GM21360 (cell line): ENCODE measurements around the gene LRP1B.
"Not testable (repeated sequence)": the region's sequence is repeated elsewhere in the genome, so short reads cannot be mapped to it uniquely, and the experiment has no call there.

Experiments used
- ATAC-seq: cut with Tn5 transposase; IDR thresholded peaks from one replicate; pipeline ENCODE4 v1.9.1; 2021; ENCODE audit warnings: mild to moderate bottlenecking, moderate library complexity; ENCODE audit not compliant: unreplicated experiment

Gene LRP1B

DNA sequence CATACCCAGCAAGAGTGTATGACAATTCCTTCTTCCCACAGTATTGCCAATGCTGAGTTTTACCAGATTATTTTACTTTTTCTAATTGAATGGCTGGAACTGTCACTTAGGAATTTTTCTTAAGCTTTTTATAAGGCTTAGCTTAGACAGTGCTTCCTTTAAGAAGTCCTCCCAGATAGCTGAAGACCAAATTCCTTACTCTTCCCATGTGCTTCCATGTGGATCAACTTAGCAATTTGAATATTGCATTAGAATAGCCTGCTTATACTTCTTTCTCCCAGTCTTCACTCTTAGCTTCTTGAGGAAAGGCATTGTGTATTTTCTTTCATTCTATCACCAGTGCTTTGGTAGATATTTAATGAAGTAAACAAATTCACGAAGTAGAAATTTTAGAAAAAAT is 1144.4 kb downstream of the LRP1B start:
- no peak for ATAC-seq

DNA sequence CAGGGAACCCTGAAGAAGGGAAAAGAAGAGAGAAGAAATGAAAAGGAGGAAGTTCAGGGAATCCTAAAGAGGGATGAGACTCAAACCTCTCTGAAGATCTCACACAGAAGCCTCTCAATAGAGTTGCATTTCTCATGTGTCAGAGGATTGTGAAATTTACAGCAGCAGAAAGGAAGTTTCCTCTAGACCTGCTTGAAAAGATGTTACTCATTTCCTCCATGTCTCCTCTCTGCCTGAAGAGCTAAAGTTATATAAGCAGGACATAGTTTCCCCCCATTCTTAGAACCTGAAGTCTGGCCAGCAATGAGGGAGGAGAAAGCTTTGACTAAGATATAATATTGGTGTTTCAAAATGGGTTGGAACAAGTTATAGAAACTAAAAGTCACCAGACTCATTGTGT is 1155.6 kb downstream of the LRP1B start:
- ATAC-seq, result no peak

DNA sequence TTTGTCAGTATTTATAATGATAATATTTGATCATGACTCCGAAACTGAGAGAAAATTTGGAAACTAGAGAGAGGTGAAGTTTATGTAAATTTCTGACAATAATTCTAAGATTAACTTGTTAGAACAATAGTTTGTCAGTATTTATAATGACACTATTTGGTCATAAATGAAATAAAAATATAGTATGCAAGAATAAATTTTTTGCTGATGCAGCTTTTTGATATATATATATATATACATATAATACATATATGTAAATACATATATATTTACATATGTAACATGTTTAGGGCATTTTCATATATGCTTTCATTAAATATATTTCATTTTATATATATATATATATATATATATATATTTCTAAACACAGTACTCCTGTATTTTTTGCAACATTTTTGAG is 1158.1 kb downstream of the LRP1B start:
- ATAC-seq, result no peak

DNA sequence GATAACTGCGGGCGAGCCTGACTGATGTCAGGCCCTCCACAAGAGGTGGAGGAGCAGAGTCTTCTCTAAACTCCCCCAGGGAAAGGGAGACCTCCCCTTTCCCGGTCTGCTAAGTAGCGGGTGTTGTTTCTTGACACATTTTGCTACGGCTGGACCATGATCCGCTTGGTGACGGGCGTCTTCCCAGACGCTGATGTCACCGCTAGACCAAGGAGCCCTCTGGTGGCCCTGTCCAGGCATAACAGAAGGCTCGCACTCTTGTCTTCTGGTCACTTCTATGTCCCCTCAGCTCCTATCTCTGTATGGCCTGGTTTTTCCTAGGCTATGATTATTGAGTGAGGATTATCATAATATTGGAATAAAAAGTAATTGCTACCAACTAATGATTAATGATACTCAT is 1166.5 kb downstream of the LRP1B start:
- ATAC-seq, result not testable (repeated sequence)

DNA sequence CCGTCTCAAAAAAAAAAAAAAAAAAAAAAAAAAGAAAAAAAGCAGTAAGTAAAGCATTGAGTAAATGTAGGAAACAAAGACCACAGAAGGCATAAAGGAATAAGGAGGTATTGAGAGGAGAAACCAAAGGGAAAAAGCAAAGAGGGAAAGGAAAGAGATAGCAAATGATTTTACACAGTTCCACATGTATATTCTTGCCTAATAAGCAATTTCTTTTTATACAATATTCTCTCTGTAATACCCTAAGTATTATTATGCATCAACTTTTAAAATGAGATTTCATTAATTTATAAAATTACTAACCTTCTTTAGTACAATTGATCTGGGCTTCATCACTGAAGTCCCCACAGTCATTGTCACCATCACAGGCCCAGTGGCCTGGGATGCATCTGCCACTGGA is 1180.9 kb downstream of the LRP1B start:
- ATAC-seq, result no peak

DNA sequence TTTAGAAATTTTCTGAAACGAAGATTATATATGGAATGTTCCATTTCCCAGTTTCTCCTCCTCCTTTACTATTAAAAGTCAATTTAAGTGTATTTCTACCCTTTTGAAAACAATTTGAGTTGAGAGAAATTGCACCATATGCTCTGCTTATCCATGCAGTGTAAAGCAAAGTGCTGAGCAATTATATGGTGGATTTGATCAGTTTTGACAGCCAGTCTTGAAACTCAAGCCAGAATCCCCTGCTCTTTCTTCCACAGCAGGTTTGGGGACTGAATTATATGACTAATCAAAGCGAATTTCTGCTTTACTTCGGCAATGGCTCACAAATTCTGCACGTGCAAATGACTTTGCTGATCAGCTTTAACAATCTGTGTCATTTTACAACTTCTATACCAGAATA is 1183.6 kb downstream of the LRP1B start:
- ATAC-seq, result no peak

DNA sequence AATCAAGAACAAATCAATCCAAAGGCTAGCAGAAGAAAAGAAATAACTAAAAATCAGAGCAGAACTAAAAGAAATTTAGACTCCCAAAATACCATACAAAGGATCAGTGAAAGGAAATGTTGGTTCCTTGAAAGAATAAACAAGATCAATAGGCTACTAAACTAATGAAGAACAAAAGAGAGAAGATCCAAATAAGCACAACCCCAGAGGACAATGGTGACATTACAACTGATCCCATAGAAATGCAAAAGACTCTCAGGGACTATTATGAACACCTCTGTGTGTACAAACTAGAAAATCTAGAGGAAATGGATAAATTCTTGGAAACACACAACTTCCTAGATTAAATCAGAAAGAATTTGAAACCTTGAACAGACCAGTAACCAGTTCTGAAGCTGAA is 1186.9 kb downstream of the LRP1B start:
- ATAC-seq, result no peak

DNA sequence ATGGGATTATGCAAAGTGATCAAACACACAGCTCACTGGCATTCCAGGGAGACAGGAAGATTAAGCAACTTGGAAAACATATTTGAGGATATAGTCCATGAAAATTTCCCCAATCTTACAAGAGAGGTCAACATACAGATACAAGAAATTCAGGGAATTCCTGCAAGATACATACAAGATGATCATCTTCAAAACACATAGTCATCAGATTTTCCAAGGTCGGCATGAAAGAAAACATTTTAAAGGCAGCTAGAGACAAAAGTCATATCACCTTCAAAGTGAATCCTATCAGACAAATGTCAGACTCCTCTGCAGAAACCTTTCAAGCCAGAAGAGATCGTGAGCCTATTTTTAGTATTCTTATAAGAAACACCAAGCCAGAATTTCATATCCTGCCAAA is 1188.5 kb downstream of the LRP1B start:
- ATAC-seq, result no peak

DNA sequence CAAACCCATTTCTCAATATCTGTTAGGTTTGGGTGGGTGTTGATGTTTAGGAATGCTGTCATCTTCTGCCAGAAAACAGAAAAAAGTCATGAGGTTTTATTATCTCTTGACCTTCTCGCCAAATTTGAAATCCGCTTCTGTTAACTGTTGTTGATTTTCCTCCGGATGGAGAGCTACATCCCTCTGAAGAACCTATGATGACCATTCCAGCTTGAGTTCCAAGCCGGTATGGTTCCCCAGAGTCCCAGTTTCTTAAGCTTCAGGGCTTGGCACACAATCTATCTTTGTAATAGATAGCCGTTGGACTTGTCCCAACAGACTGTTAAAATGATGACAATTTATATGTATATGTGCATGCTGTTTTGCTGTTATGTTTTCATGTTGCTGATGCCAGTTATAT is 1201.0 kb downstream of the LRP1B start:
- ATAC-seq, result no peak

DNA sequence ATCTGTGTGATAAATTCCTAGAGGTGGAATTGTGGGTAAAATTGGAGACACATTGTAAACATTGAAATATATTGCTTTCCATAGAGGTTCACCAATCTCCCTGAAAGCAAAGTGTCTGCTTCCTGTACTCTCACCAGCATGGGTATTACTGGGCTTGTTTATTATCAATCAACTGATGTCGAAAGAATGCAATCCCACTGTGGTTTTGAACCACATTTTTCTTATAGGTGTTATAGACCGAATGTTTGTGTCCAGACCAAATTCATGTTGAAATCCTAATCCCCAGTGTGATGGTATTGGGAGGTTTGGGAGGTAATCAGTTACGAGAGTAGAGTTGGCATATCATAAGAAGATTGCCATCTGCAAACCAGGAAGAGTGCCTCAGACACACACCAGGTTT is 1212.4 kb downstream of the LRP1B start:
- ATAC-seq, result no peak

DNA sequence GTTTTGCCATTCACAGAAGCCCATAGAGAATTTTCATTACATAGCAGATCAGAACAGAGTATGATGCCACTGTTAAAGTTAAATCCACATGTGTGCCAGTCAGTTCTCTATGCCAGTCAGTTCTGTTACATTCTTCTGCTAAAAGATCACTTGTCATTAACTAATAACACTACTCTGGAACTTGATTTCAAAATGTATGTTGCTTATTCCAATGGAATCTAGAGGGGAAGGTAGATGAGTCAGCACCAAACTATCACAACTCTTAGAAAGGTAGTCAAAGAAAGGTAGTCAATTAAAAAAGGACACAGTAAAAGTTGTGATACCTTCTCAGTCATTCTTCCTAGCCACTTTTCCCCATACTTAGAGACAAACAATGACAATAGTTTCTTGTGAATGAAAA is 1214.4 kb downstream of the LRP1B start:
- ATAC-seq, result no peak

DNA sequence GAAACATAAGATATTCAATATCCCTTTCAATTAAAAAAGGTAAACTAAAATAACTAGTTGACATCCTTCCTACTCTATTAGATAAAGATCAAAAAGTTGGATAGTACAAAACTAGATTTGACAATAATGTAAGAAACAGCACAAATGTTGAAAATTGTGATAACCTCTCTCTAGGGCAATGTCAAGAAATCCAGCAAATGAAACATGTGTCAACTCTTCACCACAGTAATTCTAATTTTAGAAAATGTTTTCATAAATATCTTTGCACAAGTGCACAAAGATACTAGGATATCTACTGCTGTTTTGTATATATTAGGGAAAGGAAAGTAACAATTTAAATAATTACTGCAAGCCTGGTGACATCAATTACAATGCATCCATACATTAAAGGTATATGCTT is 1220.1 kb downstream of the LRP1B start:
- no peak for ATAC-seq

DNA sequence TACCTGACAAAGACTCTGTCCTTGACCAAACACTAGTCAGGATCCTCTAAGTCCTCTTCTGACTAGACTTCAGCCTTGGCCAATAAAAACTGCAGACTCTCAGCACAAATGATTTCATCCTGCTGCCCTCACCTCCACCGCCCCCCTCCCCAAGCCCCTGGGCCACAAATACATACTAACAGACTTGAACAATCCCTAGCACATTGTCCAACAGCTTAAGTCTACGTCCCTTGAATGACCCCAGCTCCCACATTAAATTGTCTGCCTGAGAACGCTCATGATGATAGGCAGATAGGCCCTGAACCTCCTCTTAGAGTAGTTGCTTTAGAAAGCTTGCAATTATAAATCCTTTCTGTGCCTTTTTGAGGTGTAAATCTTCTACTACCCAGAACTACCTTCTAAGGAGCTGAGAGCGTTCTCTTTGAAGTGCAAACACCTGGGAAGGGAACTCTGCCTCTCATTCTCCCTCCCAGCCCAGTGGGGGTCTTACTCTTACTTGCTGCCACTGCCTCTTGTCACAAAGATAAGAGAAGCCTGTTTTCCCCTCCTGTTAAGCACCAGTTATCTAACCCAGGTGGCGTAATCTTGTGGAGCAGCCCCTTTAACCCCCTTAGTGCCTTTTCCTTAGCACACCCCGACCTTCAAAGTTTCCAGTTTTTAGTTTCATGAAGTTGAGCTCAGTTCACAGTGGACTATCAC is 1225.6 kb downstream of the LRP1B start:
- no peak for ATAC-seq

DNA sequence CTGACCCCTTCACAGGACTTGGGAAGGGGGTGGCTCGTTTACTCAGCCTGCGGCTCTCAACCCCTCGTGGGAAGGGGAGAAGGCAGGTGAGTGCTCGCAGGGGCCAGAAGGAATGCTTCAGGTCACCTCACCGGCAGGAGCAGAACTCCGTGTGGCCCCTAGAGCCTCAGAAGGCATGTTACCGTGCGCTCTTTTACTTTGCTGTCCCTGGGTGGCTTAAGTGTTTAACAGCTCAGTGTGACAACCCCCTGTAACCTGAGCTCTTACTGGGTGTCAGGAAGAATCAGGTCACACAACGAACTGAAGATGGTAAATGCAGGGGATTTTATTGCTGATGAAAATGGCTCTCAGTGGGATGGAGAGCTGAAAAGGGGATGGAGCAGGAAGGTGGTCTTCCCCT is 1235.4 kb downstream of the LRP1B start:
- ATAC-seq, result no peak

DNA sequence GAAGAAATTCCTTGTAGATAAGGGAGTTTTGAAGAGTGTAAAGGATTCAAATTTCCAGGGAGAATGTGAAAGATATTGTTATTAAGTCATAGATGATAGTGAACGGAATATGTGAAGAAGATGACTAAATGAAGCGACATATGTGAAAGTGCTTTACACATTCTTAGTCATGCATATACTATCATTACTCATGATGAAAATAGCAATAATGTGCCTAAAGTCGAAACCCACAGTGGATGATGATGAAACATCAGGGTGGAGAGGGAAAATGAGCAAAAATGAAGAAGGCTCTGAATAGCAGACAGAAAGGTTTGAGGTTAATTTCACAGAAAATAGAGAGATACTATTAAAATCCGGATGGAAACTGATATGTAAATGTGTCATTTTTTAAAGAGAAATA is 1237.1 kb downstream of the LRP1B start:
- ATAC-seq, result peak; percentile 67

DNA sequence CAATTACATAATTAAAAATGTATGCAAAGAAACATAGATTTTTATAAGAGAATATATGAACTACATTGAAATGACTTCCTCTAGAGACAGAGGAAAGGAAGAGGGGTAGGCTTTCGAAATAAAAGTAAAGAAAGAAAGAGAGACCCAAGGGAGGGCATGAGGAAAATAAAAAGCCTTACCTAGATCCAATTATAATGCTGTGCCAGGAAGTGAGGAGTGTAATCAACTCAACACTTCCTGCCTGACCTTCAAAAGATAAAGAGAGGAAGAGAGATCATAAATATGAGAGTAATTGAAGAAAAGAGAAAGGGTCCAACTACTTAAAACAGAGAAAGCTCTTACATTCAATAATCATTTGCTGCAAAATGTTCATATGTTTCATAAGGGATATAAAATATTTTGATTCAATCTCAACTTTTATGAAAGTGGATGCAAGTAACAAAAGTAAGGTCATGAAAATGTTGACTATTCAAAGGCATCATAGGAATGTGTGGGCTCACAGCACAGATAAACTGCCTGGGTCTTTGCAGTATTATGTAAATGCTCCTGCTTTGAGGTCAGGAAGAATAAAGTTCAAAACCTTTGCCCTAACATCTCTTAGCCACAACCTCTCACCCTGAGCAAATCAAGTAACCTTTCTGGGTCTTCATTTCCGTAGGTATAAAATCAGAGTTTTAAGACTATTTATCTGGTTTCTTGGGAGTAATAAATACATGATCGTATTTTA is 1237.7 kb downstream of the LRP1B start:
- ATAC-seq, result no peak

DNA sequence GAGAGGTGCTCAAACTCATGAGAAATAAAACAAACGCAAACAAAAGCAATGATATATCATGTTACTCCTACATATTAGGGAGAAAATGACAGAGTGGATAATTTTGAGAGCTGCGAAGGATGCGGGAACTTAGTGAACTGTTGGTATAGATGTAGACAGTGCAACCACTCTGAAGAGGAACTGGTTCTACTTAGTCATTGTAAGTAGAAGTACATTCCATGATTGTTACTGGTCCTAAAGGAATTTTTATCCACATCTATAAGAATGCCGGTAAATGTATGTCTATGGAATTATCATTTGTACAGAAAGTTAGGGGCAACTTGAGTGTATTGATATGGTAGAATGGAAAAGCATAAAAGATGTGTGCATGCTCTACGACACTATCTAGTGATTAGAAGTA is 1238.4 kb downstream of the LRP1B start:
- no peak for ATAC-seq

DNA sequence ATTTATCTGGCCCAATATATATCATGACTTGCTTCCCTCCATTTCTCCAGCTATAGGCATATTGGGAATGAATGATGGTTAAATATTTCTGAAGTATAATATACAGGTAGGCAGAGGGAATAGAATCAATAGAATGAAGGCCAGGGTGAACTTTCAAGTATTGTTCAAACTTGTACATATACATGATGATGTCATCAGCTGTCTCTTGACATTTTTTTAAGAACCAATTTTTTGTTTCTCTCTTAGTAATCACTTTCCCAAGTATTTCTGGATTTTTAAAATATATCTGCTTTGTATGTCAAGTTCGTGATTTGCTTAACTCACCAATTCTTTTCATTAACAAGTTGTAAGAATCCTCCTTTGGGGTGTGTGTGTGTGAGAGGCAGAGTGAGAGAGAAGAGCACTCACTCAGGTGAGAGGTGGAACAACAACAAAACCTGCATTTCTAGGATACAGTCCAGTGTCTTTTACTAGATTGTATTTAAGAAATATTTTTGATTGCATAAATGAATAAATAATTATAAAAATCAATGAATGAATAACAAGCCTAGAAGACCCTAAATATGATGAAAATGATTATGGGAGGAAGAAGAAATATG is 1239.1 kb downstream of the LRP1B start:
- ATAC-seq, result no peak

DNA sequence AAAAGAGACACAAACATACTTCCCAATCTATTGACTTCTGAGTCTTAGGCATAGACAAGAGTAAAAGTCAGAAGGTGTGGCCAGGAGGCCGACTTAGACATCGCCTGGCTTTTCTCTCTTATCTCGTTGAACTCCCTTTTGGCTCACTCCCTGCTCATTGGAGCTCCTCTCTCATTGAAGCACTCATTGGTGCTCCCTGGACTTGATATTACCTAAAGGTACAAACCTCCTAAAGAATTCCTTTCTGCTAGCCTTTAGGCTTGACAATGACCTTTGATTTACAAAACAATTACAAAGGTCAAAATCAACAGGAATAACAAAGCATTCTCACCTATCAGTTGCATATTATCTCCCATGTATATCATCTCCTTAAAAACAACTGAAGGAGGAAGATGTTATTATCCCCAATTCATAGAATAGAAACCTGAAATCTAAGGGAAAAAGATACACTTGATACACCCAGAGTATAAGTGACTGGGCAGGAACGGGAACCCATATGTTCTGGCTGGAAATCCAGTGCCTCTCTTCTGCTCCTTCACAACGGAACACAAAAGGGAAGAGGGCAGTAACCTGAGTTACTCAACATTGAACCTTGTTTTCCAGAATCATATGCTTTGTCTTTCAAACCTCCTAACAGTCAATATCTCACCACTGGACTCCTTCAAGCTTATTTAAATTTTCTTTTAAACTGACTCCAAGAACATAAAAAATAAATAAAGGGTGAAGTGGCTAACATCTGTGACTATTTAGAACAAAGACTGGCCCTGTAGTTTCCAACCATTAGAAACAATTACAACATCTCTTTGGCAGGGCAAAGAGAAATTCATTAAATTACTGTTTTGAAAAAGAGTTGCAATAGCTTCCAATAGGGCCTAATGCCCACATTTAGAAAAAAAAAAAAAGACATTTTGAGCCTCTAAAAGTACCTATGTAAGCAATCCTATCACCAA is 1247.9 kb downstream of the LRP1B start:
- no peak for ATAC-seq

DNA sequence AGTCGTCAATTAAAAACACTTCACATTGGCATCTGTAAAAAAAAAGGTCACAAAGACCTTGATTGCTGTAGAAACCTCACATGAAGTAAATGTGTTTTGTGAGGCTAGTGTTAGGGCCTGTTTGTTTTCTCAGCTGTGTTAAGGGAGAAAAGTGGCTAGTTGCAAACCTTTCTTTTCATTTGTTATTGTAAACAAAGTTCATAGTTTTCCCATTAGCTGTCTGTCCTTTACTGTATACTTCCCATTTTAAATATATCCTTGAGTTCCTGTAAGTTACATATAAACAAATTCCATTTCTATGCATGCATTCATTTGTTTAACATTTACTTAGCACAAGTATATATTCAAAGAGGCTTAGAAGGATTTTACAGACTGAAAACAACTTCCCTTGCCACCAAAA is 1250.2 kb downstream of the LRP1B start:
- no peak for ATAC-seq

DNA sequence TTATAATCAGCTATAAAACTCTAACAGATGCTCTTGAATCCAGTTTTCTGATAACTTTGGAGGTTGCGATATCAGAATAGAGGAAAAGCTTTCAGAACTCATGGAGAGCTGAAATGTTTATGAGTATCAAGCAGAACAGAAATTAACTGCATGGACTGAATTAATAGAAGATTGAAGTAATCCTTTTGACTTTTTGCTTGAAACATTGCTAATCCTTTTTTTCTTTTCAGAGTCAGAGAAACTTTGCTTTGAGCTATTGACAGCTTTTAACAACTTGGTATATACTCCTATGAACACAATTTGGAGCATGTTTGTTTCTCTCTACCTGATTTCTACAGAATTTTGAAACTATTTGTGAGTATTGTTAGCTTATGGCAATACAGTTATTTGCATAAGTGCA is 1254.8 kb downstream of the LRP1B start:
- ATAC-seq, result no peak
